Left ventricle myocardium inferior (tissue), 1 donor: ENCODE data around the gene ZNF593. TPM values are rescaled to one million over a fixed set of nuclear protein-coding genes. Genes with fewer than 3 reads are reported as not detected.

Source experiments
- DNase-seq: peaks from one replicate; pipeline ENCODE4 v3.0.0-alpha.2; 2020
- H3K27ac ChIP-seq: fragments of 200-600 bp; replicated peaks from 2 replicates; pipeline ENCODE4 v1.8.0; 2021
- H3K27me3 ChIP-seq: fragments of 200-600 bp; 2 replicates; pipeline ENCODE4 v1.8.0; 2021; ENCODE audit warnings: low read depth
- H3K36me3 ChIP-seq: fragments of 200-600 bp; 2 replicates; pipeline ENCODE4 v1.8.0; 2021
- H3K4me1 ChIP-seq: fragments of 200-600 bp; 2 replicates; pipeline ENCODE4 v1.8.0; 2021
- H3K4me3 ChIP-seq: fragments of 200-600 bp; 2 replicates; pipeline ENCODE4 v1.8.0; 2021; ENCODE audit warnings: mild to moderate bottlenecking, moderate library complexity
- H3K9me3 ChIP-seq: fragments of 200-600 bp; replicated peaks from 2 replicates; pipeline ENCODE4 v1.8.0; 2021
- intact Hi-C: fragments of 100-400 bp; cut with micrococcal nuclease; formaldehyde crosslinking; loops from one replicate; pipeline ENCODE4 v1.11.0; 2022
- total RNA-seq: library from RNA; stranded (reverse); fragmentation: NEBNext Ultra II Directional; extraction: Animal tissue kit (Norgen Biotek cat#: 25700); gene quantifications from one replicate; pipeline ENCODE4 v1.2.1, GENCODE V29; 2021
- TF ChIP-seq, protein P1 (sequence below): fragments of 200-600 bp; IDR thresholded peaks from 2 replicates; pipeline ENCODE4 v1.8.0; 2021; ENCODE audit warnings: antibody characterized with exemption, mild to moderate bottlenecking, borderline replicate concordance
- donor health status: DM: no; HTN: yes; CAD: no; lungs with severe emphysema.

The ZNF593 gene
- total RNA-seq, 1 donor from 2014 or later, result 13.7 TPM

GRCh38 chr1:26125382-26125781 lies 44.3 kb upstream of the ZNF593 start:
- no peaks in the 10 kb centered on the region for H3K9me3 ChIP-seq
- H3K4me1 ChIP-seq, result peaks cover 62% of the 10 kb centered on the region
- no peak overlapping the region for H3K27ac ChIP-seq
- peaks cover 11% of the 10 kb centered on the region for H3K36me3 ChIP-seq
- intact Hi-C loops, result no loop called here
- TF ChIP-seq, protein P1, sequence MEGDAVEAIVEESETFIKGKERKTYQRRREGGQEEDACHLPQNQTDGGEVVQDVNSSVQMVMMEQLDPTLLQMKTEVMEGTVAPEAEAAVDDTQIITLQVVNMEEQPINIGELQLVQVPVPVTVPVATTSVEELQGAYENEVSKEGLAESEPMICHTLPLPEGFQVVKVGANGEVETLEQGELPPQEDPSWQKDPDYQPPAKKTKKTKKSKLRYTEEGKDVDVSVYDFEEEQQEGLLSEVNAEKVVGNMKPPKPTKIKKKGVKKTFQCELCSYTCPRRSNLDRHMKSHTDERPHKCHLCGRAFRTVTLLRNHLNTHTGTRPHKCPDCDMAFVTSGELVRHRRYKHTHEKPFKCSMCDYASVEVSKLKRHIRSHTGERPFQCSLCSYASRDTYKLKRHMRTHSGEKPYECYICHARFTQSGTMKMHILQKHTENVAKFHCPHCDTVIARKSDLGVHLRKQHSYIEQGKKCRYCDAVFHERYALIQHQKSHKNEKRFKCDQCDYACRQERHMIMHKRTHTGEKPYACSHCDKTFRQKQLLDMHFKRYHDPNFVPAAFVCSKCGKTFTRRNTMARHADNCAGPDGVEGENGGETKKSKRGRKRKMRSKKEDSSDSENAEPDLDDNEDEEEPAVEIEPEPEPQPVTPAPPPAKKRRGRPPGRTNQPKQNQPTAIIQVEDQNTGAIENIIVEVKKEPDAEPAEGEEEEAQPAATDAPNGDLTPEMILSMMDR, result no peak
- no peaks in the 10 kb centered on the region for H3K27me3 ChIP-seq
- DNase-seq, result no peak
- no peak overlapping the region for H3K4me3 ChIP-seq

GRCh38 chr1:26125946-26126320 lies 43.8 kb upstream of the ZNF593 start:
- TF ChIP-seq, protein P1, result no peak
- peaks cover 8% of the 10 kb centered on the region for H3K36me3 ChIP-seq
- peak overlapping the region; percentile 54 for H3K27ac ChIP-seq
- DNase-seq, result no peak
- no peak overlapping the region for H3K4me3 ChIP-seq
- peaks cover 62% of the 10 kb centered on the region for H3K4me1 ChIP-seq
- intact Hi-C loops, result no loop called here
- H3K9me3 ChIP-seq, result no peaks in the 10 kb centered on the region
- H3K27me3 ChIP-seq, result no peaks in the 10 kb centered on the region

DNA sequence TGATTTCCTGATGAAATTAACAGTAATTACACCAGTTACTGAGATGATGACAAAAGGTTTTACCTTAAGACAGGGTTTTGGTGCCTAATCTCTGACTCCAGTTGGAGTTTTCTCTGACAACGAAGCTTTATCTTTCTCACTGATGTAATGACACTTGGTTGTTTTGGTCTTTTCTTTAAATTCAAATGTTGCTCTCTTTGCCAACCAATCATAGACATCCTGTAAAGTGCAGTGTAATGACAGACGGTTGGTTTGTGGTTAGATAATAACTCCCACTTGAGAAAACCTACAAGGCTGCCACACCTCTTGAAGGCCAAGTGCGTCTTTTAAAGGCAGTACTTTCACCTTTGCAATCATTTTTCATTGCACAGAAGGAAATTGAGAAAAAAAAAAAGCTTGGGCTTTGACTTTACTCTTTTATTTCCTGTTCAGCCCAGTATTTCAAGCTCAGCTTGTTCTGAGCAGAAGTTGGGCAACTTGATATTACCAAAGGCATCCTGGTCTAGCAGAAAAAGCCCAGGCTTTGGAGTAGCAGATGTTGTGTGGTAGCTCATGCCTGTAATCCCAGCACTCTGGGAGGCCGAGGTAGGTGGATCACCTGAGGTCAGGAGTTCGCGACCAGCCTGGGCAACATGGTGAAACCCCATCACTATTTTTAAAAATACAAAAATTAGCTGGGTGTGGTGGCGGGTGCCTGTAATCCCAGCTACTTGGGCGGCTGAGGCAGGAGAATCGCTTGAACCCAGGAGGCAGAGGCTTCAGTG lies 43.2 kb upstream of the ZNF593 start:
- DNase-seq, result no peak
- Histone ChIP-seq H3K36me3 (peaks cover 8% of the 10 kb centered on the region), H3K4me1 (peaks cover 57% of the 10 kb centered on the region), H3K27ac (peak overlapping the region; percentile 54), H3K27me3 (no peaks in the 10 kb centered on the region), H3K9me3 (no peaks in the 10 kb centered on the region), H3K4me3 (no peak overlapping the region)
- TF ChIP-seq, protein P1, result no peak
- intact Hi-C loops, result no loop called here

DNA sequence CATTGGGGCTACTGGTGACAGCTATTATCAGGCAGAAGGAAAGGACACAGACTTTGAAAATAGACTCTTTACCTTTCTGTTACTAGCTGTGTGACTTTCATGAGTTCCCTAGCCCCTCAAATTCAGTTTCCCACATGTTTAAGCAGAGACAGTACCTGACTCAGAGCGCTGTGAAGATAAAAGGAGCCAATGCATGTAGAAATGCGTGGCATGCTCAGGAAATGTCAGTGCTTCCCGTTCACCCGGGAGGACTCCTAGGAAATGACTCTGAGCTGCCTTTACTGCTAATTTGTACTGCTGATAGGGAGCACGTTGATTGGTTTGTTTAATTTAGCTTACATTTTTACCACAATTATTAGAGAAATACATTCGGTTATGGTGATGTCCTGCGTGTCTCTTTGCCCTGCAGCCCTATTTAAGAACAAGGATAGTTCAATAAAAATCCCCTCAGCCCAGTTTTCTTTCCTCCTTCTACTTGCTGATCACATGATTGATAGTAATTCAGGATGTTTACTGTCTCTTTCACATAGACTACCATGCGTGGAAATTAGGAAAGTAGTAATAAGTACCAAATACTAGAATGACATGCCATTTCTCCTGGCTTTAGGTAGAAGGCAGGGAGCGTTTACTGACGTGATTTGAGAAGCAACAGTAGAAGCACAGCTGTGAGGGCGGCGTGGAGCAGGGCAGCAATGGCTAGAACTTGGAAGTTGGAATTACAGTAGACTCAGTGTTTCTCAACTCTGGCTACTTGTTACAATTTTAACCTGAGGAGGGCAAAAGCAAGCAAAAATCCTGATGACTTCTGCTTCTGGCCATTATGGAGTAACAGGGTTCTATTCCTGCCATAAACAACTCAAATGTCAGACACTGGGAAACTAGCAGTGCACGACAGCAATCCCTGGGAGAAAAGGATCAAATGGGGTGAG lies 42.2 kb upstream of the ZNF593 start:
- Histone ChIP-seq H3K4me1 (peaks cover 48% of the 10 kb centered on the region), H3K9me3 (no peaks in the 10 kb centered on the region), H3K27me3 (no peaks in the 10 kb centered on the region), H3K4me3 (peak overlapping the region; percentile 20), H3K27ac (peak overlapping the region; percentile 54), H3K36me3 (peaks cover 3% of the 10 kb centered on the region)
- no peak for DNase-seq
- intact Hi-C loops, result no loop called here
- TF ChIP-seq, protein P1, result no peak

DNA sequence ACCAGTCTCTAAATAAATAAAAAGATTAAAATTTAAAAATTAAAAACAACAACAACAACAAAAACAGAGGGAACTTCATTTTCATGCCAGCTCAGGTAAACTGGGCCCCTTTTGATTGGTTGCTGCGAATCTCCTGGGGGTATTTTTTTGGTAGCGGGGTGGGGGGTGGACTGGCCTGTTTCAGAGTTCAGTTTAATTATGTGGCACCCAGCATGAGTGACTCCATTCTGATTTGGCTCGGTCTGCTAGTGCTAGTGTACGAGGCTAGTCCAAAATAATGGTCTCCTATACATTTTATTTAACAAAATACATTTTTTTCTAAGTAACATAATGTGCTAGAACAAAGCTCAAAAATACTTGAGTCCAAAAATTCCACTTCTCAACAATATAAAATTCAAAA lies 39.9 kb upstream of the ZNF593 start:
- no peaks in the 10 kb centered on the region for H3K27me3 ChIP-seq
- intact Hi-C loops, result no loop called here
- peaks cover 25% of the 10 kb centered on the region for H3K4me1 ChIP-seq
- TF ChIP-seq, protein P1, result no peak
- no peak for DNase-seq
- no peaks in the 10 kb centered on the region for H3K36me3 ChIP-seq
- no peak overlapping the region for H3K27ac ChIP-seq
- no peaks in the 10 kb centered on the region for H3K9me3 ChIP-seq
- H3K4me3 ChIP-seq, result no peak overlapping the region
